GM18499 (cell line): Measurements from ENCODE around the gene TMEM212.

Experiments
- ATAC-seq: cut with Tn5 transposase; IDR thresholded peaks from one replicate; pipeline ENCODE4 v1.9.1; 2021; ENCODE audit warnings: moderate number of reproducible peaks; ENCODE audit not compliant: insufficient read depth, unreplicated experiment

The TMEM212 gene

DNA sequence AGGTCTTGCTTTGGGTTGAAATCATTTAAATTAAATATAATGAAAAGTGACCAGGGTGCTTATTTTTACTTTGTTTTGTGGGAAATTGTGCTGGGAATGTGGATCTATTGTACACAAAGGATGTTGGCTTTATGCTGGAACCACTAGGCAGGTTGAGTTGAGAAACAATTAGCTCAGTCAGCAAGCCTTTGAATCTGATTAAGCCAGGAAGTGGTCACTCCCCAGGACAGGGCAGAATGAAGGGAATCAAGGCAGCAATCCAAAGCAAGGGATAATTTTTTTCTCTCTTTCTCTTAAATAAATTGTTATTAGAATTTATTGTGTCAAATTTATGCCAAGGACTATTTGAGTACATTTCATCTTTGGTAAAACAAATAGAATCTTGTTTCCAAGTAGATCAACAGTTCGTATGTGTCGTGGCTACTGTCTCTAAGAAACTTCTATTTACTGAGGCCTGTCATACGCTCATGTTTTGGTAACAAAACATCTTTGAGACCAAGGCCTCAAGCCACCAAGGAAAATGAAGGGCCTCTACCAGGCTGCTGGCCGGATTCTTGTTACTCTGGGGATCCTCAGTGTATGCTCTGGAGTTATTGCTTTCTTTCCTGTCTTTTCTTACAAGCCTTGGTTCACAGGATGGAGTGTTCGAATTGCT is at the start of gene TMEM212:
TMEM212 (plus strand) TSS at position 486 of the 655 bp plus-strand sequence; CDS start at position 521, 35 bp downstream.
- no peak for ATAC-seq

DNA sequence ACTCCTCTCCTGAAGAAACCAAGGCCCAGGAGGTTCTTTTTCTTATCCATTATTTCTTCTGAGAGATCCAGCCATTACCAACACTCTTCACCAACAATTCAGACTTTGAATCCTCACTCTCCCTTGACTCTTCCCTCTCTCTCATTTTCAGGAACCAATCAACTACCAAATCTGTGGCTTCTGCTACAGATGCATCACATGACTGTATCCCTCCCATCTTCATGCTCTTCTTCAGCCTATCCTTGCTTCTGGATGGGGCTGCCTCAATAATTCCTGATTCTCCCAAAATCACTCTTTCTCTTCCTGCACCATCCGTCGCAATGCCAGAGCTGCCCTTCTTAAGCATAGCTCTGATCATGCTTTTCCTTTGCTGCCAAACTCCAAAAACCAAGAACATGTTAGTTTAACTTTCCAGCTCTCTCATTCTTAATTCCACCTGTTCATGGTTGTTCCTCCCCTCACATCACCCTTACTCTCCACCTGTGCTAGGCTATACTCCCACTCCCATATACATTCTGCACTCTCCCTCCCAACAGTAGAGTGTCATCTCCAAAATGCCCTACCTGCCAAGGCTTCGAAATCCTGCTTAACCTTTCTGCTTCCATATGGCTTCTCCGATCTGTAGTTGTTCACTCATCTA is 46.4 kb upstream of the TMEM212 start:
- no peak for ATAC-seq

GRCh38 chr3:171797265-171797679 is 45.9 kb upstream of the TMEM212 start:
- ATAC-seq, result no peak

DNA sequence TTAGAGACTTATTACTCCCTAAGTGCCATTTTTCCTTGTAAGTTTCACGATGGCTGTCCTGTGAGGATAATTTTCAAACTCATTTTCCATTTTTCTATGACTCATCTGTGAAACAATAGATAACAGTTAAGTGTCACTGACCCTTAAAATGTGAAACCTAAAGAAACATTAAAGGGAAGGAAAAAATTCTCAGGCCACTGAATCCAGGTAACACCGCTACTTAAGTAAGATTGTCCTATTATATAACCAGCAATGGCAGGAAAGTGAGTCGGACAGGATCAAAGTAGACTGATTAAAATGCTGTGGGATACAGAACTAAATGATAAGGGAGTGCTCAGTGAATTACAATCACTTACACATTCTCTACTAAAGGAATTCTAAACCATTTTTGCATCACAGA is 45.3 kb upstream of the TMEM212 start:
- ATAC-seq, result no peak

DNA sequence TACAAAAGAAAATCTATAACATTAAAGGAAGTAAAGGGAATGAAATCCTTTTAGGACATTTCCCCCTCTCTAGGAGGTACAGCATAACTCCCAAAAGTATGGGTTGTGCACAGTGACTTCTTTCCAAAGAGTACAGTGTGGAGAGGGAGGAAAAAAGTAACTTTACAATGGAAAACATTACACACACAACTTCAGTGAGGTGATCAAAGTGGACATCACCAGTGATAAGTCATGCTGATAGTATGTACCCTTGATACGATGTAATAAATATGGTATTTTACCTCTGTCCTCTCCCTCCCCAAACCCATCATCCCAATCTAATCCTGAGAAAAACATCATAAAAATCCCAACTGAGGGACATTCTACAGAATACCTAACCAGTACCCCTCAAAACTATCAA is 43.6 kb upstream of the TMEM212 start:
- ATAC-seq, result no peak

GRCh38 chr3:171801738-171802589 is 41.2 kb upstream of the TMEM212 start:
- no peak for ATAC-seq

DNA sequence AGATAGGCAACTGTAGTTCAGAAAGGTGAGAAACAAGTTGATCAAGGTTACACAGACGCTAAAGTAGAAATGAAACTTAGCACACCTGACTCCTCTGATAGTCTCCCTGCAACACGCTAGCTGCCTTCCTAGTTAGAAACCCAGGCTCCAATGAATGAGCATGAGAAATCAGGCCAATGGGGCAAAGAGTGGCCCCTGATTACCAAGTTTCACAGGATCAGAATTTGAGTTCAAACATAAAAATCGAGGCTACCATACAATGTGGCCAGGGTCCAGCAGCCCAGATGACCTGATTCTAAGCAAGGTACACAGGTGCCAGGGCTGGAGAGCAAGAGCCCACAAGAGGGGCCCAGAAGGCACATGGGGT is 40.6 kb upstream of the TMEM212 start:
- ATAC-seq, result no peak

DNA sequence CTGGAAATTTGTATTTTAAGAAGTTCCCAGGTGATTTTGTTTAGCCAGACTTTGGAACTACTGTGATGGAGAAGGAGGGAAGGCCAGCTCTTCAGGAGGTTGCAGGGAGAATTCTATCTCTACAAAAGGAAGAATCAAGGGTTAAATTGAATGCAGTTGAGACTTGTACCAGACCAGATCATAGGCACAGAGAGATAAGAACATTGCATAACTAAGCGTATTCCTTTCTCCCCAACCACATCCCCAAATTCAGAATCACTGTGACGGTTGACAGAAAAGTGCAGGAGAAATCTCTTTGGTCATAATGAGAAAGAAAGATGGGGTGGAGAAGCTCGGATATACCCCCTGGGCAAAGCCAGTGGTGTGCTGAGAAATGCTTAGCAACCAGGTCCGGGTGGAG is 40.1 kb upstream of the TMEM212 start:
- ATAC-seq, result no peak

- ATAC-seq, result no peak
Measured at GRCh38 chr3:171804618-171805389, 38.3 kb upstream of the TMEM212 start.

DNA sequence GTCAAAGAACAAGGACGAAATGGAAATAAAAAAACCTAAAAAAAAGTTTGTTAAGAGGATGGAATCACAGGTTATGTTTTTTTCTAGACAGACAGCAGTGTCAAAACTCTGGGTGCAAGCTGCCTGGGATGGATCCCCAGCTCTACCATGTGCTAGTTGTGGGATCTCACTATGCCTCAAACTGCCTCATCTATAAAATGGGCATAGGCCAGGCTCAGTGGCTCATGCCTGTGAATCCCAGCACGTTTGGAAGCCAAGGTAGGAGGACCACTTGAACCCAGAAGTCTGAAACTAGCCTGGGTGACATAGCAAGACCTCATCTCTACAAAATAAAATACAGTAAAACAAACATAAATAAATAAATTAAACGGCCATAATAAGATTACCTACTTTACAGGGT is 37.5 kb upstream of the TMEM212 start:
- ATAC-seq, result no peak

GRCh38 chr3:171806200-171807128 is 36.7 kb upstream of the TMEM212 start:
- ATAC-seq, result no peak

DNA sequence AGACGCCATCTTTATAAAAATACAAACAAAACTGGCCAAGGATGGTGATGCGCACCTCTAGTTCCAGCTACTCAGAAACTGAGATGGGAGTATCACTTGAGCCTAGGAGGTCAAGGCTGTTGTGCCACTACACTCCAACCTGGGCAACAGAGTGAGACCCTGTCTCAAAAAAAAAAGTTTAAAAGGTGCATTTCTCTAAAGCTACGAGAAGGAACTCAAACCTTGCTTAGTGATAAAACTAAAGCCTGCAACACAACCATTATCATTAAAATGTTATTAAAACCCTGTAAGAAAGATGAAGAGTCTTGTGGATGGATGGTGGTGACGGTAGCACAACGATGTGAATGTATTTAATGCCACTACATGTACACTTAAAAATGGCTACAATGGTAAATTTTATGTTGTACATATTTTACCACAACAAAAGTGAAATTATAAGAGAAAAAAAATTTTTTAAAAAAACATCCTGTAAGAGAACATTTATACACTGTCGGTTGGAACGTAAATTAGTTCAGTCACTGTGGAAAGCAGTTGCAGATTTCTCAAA is 35.9 kb upstream of the TMEM212 start:
- no peak for ATAC-seq

DNA sequence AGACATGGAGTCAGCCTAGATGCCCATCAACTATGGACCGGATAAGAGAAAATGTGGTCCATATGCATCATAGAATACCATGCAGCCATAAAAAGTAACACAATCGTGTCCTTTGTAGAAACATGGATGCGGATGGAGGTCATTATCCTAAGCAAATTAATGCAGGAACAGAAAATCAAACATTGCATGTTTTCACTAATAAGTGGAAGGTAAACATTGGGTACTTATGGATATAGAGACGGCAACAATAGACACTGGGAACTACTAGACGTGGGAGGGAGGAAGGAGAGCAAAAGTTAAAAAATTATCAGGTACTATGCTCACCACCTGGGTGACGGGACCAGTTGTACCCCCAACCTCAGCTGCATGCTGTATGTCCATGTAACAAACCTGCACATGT is 35.3 kb upstream of the TMEM212 start:
- ATAC-seq, result no peak

- ATAC-seq, result peak; percentile 31
Measured at GRCh38 chr3:171809611-171809860, 33.6 kb upstream of the TMEM212 start.

DNA sequence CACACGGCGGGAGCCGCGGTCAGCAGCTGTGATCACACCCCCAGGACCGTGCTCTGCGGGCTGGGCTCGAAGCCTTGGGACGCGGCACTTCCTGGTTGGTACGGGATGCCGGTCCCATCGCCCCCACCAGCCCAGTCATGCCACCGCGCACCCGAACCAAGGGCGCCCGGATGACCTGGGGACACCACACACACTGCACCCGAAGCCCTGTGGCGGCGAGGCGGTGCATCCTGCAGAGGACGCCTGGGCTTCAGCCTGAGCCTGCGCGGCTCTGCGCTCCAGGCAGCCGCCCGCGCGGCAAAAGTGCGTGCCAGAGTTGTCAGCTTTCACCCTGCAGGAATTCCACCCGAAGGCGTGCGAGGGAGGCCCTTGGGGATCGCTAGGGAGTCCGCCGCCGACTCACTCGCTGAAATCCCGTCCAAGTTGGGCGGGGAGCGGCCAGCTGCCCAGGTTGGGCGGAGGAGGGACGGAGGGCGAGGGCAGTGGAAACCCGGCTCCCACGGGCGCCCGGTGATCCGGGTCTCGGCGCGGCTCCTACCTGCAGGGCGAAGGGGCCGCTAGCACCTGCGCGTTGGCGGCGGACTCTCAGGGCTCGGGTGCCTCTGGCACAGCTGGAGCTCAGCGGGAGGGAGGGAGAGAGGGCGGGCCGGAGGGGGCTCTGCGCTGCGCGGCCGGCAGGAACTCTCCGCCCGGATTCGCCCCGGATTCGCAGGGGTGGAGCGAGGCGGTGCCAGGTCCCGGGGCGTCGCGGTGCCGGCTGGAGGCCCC is 33.1 kb upstream of the TMEM212 start, which contains the start of gene PLD1:
PLD1 (minus strand) TSS at position 623 of the 768 bp plus-strand sequence. CDS start 72,432 bp downstream, outside the sequence.
- peak; percentile 19 for ATAC-seq

DNA sequence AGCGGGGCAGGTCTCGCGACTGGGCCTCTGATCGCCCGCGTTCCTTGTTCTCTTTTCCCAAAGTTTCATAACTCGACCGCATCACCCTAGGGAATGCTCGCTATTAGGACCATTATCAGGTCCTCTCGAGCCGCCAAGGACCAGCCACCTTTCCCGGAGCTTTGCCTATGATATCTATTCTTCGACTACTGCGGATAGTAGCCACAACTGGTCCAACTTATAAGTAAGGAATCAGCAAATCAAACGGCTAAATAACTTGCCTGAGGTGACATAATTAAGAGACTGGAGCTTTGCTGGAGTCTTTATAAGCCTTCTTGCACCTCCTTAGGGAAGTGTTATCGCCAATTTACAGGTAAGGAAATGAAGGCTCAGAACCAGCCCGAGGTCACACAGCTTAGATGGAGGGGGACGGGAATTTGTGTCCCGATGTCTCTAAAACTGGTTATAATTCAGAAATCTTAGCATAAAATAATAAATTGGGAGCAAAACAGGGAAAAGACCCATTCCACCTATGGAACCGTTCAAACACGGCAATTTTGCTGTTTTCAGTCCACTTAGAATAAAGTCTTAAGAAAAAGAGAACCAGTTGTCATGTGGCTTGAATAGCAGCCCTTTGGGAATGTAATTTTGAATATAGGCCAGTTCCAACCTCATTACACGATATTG is 32.4 kb upstream of the TMEM212 start:
- ATAC-seq, result no peak

DNA sequence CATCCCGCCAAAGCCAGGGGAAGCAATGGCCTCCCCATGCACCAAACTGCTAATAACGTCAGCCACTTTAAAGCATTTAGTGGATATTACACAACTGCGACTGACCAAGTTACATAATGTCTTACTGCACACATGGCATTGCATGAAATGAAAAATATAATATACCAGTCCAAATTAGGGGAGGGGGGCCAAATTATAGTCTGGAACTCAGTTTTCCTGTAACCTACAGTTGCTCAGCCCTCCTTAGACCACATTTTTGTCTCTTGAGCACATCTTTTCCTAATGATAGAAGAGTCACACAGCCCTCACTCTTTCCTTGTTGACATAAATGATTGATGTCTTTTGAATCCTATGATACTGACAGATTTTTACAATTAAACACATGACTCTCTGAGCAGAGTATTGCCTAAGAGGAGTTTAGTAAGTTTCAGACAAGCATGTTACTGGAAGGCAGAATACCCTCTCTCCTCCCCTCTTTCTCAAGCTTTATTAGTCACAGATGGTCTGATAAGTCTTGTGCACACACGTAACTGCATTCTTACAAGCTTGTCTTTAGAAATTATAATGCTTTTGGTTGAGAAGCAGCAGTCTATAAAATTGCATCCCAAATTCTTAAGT is 31.7 kb upstream of the TMEM212 start:
- no peak for ATAC-seq

DNA sequence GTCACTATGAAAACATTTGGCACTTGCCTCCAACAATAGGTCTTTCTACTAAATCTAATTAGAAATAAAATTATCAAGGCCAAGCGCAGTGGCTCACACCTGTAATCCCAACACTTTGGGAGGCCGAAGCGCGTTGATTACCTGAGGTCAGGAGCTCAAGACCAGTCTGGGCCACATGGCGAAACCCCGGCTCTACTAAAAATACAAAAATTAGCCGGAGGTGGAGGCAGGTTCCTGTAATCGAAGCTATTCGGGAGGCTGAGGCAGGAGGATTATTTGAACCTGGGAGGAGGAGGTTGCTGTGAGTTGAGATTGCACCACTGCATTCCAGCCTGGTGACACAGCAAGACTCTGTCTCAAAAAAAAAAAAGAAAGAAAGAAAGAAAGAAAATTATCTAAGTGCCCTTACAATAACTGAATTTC is 31.2 kb upstream of the TMEM212 start:
- no peak for ATAC-seq
